Nephron (organoid): ENCODE results near the gene CHD1.

Source experiments
- H3K27ac Mint-ChIP-seq, 3 experiments: 2 replicates each; pipeline ENCODE4 v1.8.0; 2020; ENCODE audit warnings: mixed read lengths in 3 of 3, mild to moderate bottlenecking in 2 of 3, moderate library complexity in 1 of 3
- H3K27me3 Mint-ChIP-seq: 2 replicates; pipeline ENCODE4 v1.8.0; 2021; ENCODE audit warnings: low read depth, mild to moderate bottlenecking, moderate library complexity, mixed read lengths
- H3K36me3 Mint-ChIP-seq: 2 replicates; pipeline ENCODE4 v1.8.0; 2020; ENCODE audit warnings: low read depth, mixed read lengths
- H3K4me1 Mint-ChIP-seq: 2 replicates; pipeline ENCODE4 v1.8.0; 2020; ENCODE audit warnings: mixed read lengths
- H3K4me3 Mint-ChIP-seq, 3 experiments: 2 replicates each; pipeline ENCODE4 v1.8.0; 2020; ENCODE audit warnings: mild to moderate bottlenecking in 3 of 3, mixed read lengths in 3 of 3, moderate library complexity in 2 of 3
- H3K9me3 Mint-ChIP-seq: 2 replicates; pipeline ENCODE4 v1.8.0; 2020; ENCODE audit warnings: mixed read lengths
- TF ChIP-seq, protein P1 (sequence below), 3 experiments: fragments of 200-600 bp; sonication (generic); IDR thresholded peaks; one replicate each; pipeline ENCODE4 v1.5.0; 2021; ENCODE audit warnings: antibody characterized with exemption in 3 of 3; ENCODE audit not compliant: unreplicated experiment in 3 of 3

Gene CHD1

GRCh38 chr5:98911280-98912040 lies 17.3 kb downstream of the CHD1 start:
- H3K9me3 Mint-ChIP-seq: no peaks in the 10 kb centered on the region
- TF ChIP-seq, protein P1, sequence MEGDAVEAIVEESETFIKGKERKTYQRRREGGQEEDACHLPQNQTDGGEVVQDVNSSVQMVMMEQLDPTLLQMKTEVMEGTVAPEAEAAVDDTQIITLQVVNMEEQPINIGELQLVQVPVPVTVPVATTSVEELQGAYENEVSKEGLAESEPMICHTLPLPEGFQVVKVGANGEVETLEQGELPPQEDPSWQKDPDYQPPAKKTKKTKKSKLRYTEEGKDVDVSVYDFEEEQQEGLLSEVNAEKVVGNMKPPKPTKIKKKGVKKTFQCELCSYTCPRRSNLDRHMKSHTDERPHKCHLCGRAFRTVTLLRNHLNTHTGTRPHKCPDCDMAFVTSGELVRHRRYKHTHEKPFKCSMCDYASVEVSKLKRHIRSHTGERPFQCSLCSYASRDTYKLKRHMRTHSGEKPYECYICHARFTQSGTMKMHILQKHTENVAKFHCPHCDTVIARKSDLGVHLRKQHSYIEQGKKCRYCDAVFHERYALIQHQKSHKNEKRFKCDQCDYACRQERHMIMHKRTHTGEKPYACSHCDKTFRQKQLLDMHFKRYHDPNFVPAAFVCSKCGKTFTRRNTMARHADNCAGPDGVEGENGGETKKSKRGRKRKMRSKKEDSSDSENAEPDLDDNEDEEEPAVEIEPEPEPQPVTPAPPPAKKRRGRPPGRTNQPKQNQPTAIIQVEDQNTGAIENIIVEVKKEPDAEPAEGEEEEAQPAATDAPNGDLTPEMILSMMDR (IDR thresholded peaks at IDR 0.05; ENCODE audit: unreplicated experiment in 3 of 3): no peak
- H3K27me3 Mint-ChIP-seq: no peaks in the 10 kb centered on the region
- H3K4me1 Mint-ChIP-seq: peaks cover 6% of the 10 kb centered on the region
- peaks cover 18% of the 10 kb centered on the region for H3K36me3 Mint-ChIP-seq
- H3K4me3 Mint-ChIP-seq: no peak overlapping the region
- no peak overlapping the region for H3K27ac Mint-ChIP-seq

GRCh38 chr5:98909363-98909762 lies 19.4 kb downstream of the CHD1 start:
- Mint-ChIP-seq H3K27ac (no peak overlapping the region), H3K27me3 (no peaks in the 10 kb centered on the region), H3K36me3 (peaks cover 9% of the 10 kb centered on the region), H3K9me3 (no peaks in the 10 kb centered on the region), H3K4me1 (peaks cover 6% of the 10 kb centered on the region), H3K4me3 (no peak overlapping the region)
- TF ChIP-seq, protein P1 (IDR thresholded peaks at IDR 0.05; ENCODE audit: unreplicated experiment in 3 of 3): no peak

- no peaks in the 10 kb centered on the region for H3K27me3 Mint-ChIP-seq
- H3K27ac Mint-ChIP-seq: no peak overlapping the region
- H3K4me3 Mint-ChIP-seq: no peak overlapping the region
- peaks cover 15% of the 10 kb centered on the region for H3K36me3 Mint-ChIP-seq
- peaks cover 6% of the 10 kb centered on the region for H3K4me1 Mint-ChIP-seq
- H3K9me3 Mint-ChIP-seq: no peaks in the 10 kb centered on the region
- TF ChIP-seq, protein P1 (IDR thresholded peaks at IDR 0.05; ENCODE audit: unreplicated experiment in 3 of 3): no peak
Observed at GRCh38 chr5:98907951-98908350, 20.9 kb downstream of the CHD1 start.

GRCh38 chr5:98906756-98907355 lies 22.0 kb downstream of the CHD1 start:
- Mint-ChIP-seq H3K9me3 (no peaks in the 10 kb centered on the region), H3K4me3 (no peak overlapping the region), H3K27ac (no peak overlapping the region), H3K4me1 (peaks cover 6% of the 10 kb centered on the region), H3K27me3 (no peaks in the 10 kb centered on the region), H3K36me3 (peaks cover 21% of the 10 kb centered on the region)
- TF ChIP-seq, protein P1 (IDR thresholded peaks at IDR 0.05; ENCODE audit: unreplicated experiment in 3 of 3): no peak

DNA sequence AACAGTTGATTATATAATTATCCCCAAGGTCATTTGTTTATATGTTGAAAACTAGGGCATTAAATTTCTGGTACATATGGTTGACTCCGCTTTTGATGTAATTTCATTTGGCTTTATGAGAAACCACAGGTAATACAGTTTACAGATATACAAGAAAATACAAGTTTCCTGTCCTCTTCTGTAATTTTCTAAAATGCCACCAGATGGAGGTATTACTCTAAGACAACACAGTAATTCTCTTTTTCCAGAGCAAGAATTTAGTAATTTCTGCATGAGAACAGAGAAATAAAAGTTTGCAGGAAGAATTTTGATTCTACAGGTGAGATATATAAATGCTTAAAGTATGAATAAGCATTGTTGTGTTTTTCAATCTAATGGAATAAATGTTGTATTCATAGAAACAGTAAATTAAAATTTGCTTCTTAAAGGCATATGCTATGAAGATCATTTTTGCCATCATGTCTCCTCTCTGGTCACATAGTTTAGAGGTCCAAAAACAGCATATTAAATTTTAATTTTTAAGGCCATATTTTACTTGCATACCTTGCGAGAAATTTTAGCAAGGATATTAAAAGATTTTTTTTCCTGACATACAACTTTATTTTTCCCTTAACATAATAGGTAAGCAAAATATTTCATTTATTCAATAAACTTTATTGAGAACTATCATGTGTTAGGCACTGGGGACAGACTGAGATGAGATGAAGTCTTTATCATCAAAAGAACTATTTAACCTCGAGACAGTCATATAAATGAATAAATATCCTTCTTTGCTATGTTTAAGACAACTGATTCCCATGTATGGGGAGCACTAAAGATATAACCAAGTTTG lies 22.7 kb downstream of the CHD1 start:
- TF ChIP-seq, protein P1 (IDR thresholded peaks at IDR 0.05; ENCODE audit: unreplicated experiment in 3 of 3): peak; percentile 61 to 87 (median 77)
- H3K27ac Mint-ChIP-seq: no peak overlapping the region
- H3K4me1 Mint-ChIP-seq: no peaks in the 10 kb centered on the region
- H3K4me3 Mint-ChIP-seq: no peak overlapping the region
- no peaks in the 10 kb centered on the region for H3K27me3 Mint-ChIP-seq
- H3K9me3 Mint-ChIP-seq: no peaks in the 10 kb centered on the region
- H3K36me3 Mint-ChIP-seq: peaks cover 24% of the 10 kb centered on the region
